ENCODE data around the gene SNX8. TPM values are rescaled to one million over a fixed set of nuclear protein-coding genes. Genes with fewer than 3 reads are reported as not detected.

SNX8 gene
- total RNA-seq, 1 experiment from 2014 or later, result 139 TPM

DNA sequence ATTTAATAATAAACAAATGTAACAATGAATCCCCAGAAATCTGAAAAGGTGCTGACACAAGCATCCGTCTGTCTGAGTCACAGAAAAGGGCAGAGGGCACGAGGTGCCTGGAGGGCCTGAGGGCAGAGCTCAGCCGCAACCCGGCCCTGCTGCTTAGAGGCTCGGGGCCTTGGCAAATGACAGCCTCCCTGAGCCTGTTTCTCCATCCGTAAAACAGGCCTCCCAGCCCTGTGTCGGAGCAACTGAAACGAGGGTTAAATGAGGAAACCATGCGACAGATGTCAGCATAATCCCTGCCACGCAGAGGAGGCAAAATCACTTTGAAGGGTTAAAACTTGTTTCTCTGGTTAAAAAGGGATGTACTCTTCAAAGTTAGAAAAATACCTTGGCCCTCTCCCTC is 47.3 kb downstream of the SNX8 start:
- in situ Hi-C loops (cut with HindIII; ENCODE audit: low pct_unique_long_range_greater_than_20kb, low sequenced_read_pairs), result no loop called here
- no peak overlapping the region for H3K4me3 ChIP-seq (ENCODE audit: low read depth in 2 of 2, low read length in 2 of 2)
- no peaks in the 10 kb centered on the region for H3K9me3 ChIP-seq (ENCODE audit: control insufficient read depth, insufficient read depth, low read depth, low read length)
- ChIA-PET CTCF (no interaction called here), POLR2A (interaction anchor here (0.6 kb wide), 1 partner anchor 17 kb away, joined by 3 read pairs; no protein-coding TSS in a partner anchor)
- peak overlapping the region; percentile 57; the same call in 1 of the 2 replicates for H3K27ac ChIP-seq (ENCODE audit: low read length)
- TF ChIP-seq TCF7L2 (IDR thresholded peaks at IDR 0.05; ENCODE audit: low read depth, low read length) (no peak), POLR2AphosphoS5 (IDR thresholded peaks at IDR 0.05; ENCODE audit: low read depth, low read length) (peak; percentile 19; the same call in 1 of the 2 replicates)
- H3K27me3 ChIP-seq (ENCODE audit: control insufficient read depth, insufficient read depth, low read length), result no peaks in the 10 kb centered on the region
- intact Hi-C loops (cut with micrococcal nuclease; ENCODE audit: unreplicated experiment), result no loop called here
- no peaks in the 10 kb centered on the region for H3K36me3 ChIP-seq (ENCODE audit: control insufficient read depth, insufficient read depth, low read length)
- TSS peak; percentile 50 for BruUV-seq (replicated peaks)
- H3K4me1 ChIP-seq (ENCODE audit: control insufficient read depth, insufficient read depth, low read length), result peaks cover 12% of the 10 kb centered on the region
- ATAC-seq, result peak; percentile 91
- no peak for DNase-seq (ENCODE audit: low read depth, low spot score)

- in situ Hi-C loops (cut with HindIII; ENCODE audit: low pct_unique_long_range_greater_than_20kb, low sequenced_read_pairs), result no loop called here
- ChIA-PET CTCF (no interaction called here), POLR2A (no interaction called here)
- no TSS peak for BruUV-seq (replicated peaks)
- TF ChIP-seq POLR2AphosphoS5 (IDR thresholded peaks at IDR 0.05; ENCODE audit: low read depth, low read length) (no peak), CTCF (IDR thresholded peaks at IDR 0.05) (no peak), TCF7L2 (IDR thresholded peaks at IDR 0.05; ENCODE audit: low read depth, low read length) (no peak), SIN3A (IDR thresholded peaks at IDR 0.05; ENCODE audit: borderline replicate concordance, insufficient read depth, low read depth, low read length) (no peak)
- TF ChIP-seq, protein P1, sequence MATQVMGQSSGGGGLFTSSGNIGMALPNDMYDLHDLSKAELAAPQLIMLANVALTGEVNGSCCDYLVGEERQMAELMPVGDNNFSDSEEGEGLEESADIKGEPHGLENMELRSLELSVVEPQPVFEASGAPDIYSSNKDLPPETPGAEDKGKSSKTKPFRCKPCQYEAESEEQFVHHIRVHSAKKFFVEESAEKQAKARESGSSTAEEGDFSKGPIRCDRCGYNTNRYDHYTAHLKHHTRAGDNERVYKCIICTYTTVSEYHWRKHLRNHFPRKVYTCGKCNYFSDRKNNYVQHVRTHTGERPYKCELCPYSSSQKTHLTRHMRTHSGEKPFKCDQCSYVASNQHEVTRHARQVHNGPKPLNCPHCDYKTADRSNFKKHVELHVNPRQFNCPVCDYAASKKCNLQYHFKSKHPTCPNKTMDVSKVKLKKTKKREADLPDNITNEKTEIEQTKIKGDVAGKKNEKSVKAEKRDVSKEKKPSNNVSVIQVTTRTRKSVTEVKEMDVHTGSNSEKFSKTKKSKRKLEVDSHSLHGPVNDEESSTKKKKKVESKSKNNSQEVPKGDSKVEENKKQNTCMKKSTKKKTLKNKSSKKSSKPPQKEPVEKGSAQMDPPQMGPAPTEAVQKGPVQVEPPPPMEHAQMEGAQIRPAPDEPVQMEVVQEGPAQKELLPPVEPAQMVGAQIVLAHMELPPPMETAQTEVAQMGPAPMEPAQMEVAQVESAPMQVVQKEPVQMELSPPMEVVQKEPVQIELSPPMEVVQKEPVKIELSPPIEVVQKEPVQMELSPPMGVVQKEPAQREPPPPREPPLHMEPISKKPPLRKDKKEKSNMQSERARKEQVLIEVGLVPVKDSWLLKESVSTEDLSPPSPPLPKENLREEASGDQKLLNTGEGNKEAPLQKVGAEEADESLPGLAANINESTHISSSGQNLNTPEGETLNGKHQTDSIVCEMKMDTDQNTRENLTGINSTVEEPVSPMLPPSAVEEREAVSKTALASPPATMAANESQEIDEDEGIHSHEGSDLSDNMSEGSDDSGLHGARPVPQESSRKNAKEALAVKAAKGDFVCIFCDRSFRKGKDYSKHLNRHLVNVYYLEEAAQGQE (IDR thresholded peaks at IDR 0.05; ENCODE audit: insufficient read depth in 1 of 2, low read depth in 2 of 2, low read length in 1 of 2), result no peak
- no peak for ATAC-seq
- no peak overlapping the region for H3K27ac ChIP-seq (ENCODE audit: low read length)
- no peaks in the 10 kb centered on the region for H3K9me3 ChIP-seq (ENCODE audit: control insufficient read depth, insufficient read depth, low read depth, low read length)
- intact Hi-C loops (cut with micrococcal nuclease; ENCODE audit: unreplicated experiment), result no loop called here
- H3K4me3 ChIP-seq (ENCODE audit: low read depth in 2 of 2, low read length in 2 of 2), result no peak overlapping the region
- no peaks in the 10 kb centered on the region for H3K27me3 ChIP-seq (ENCODE audit: control insufficient read depth, insufficient read depth, low read length)
- H3K36me3 ChIP-seq (ENCODE audit: control insufficient read depth, insufficient read depth, low read length), result no peaks in the 10 kb centered on the region
- H3K4me1 ChIP-seq (ENCODE audit: control insufficient read depth, insufficient read depth, low read length), result peaks cover 9% of the 10 kb centered on the region
- DNase-seq (ENCODE audit: low read depth, low spot score), result no peak
Observed at GRCh38 chr7:2264158-2264557, 50.1 kb downstream of the SNX8 start.

DNA sequence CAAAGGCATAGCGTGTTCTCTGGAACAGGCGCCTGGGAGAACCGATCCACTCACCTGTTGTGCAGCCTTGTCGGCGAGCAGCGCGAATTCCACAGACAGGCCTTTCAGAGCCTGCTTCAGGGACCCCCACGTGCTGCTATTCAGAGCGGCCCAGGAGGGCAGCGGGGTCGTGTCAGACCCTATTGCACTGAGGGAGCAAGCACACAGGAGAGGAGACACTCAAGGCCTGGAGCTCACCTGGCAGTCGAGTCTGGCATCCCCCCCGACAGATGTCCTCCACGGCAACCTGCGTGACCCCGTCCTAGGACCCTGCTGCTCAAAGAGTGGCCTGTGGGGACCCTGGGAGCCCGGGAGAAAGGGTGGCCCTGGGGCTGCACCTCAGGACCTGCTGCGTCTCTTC is 51.1 kb downstream of the SNX8 start:
- H3K9me3 ChIP-seq (ENCODE audit: control insufficient read depth, insufficient read depth, low read depth, low read length), result no peaks in the 10 kb centered on the region
- ATAC-seq (no peak), DNase-seq (ENCODE audit: low read depth, low spot score) (no peak)
- CTCF ChIA-PET, result no interaction called here
- TF ChIP-seq TCF7L2 (IDR thresholded peaks at IDR 0.05; ENCODE audit: low read depth, low read length) (no peak), CTCF (IDR thresholded peaks at IDR 0.05) (no peak), POLR2AphosphoS5 (IDR thresholded peaks at IDR 0.05; ENCODE audit: low read depth, low read length) (no peak), SIN3A (IDR thresholded peaks at IDR 0.05; ENCODE audit: borderline replicate concordance, insufficient read depth, low read depth, low read length) (no peak)
- TF ChIP-seq, protein P1 (IDR thresholded peaks at IDR 0.05; ENCODE audit: insufficient read depth in 1 of 2, low read depth in 2 of 2, low read length in 1 of 2), result no peak
- no peak overlapping the region for H3K4me3 ChIP-seq (ENCODE audit: low read depth in 2 of 2, low read length in 2 of 2)
- BruUV-seq (replicated peaks), result no TSS peak
- H3K4me1 ChIP-seq (ENCODE audit: control insufficient read depth, insufficient read depth, low read length), result peaks cover 9% of the 10 kb centered on the region
- no peaks in the 10 kb centered on the region for H3K36me3 ChIP-seq (ENCODE audit: control insufficient read depth, insufficient read depth, low read length)
- no peak overlapping the region for H3K27ac ChIP-seq (ENCODE audit: low read length)
- no peaks in the 10 kb centered on the region for H3K27me3 ChIP-seq (ENCODE audit: control insufficient read depth, insufficient read depth, low read length)
- POLR2A ChIA-PET, result no interaction called here
- intact Hi-C loops (cut with micrococcal nuclease; ENCODE audit: unreplicated experiment) (no loop called here), in situ Hi-C loops (cut with HindIII; ENCODE audit: low pct_unique_long_range_greater_than_20kb, low sequenced_read_pairs) (no loop called here)
